ENCODE data around the gene NR2C2. TPM values are rescaled to one million over a fixed set of nuclear protein-coding genes. Genes with fewer than 3 reads are reported as not detected.

NR2C2 gene
- total RNA-seq, 2 experiments from 2014 or later: 35.9 to 62.1 TPM

DNA sequence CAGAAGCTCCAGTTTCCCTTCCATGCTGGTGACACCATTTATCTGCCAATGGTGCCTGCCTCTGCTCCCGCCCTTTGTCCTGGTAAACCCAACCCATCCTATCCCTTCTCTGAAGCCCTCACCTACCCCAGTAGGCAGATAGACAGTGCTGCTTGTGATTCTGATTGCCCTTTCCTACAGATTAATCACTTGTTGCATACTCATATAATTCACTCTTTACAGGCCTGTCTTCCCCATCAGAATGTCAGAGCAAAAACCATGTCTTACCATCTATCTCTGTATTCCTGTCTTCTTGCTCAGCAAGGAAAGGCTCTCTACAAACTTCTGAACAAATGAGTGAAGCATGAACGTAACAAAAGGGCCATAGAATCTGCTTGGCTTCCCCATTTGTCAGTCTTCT is 69.8 kb downstream of the NR2C2 start:
- no peak overlapping the region for H3K27ac ChIP-seq (ENCODE audit: low read depth, low read length, poor library complexity, severe bottlenecking)
- H3K36me3 ChIP-seq (ENCODE audit: insufficient read depth, low read length): peaks cover 95% of the 10 kb centered on the region
- H3K4me3 ChIP-seq (ENCODE audit: low read depth, low read length, poor library complexity, severe bottlenecking): no peak overlapping the region
- DNase-seq (ENCODE audit: low spot score): no peak
- no peaks in the 10 kb centered on the region for H3K79me2 ChIP-seq (ENCODE audit: insufficient read depth, low read depth, low read length)
- TF ChIP-seq EZH2phosphoT487 (IDR thresholded peaks at IDR 0.05; ENCODE audit: borderline replicate concordance, low read depth, low read length): no peak
- TF ChIP-seq, protein P1, sequence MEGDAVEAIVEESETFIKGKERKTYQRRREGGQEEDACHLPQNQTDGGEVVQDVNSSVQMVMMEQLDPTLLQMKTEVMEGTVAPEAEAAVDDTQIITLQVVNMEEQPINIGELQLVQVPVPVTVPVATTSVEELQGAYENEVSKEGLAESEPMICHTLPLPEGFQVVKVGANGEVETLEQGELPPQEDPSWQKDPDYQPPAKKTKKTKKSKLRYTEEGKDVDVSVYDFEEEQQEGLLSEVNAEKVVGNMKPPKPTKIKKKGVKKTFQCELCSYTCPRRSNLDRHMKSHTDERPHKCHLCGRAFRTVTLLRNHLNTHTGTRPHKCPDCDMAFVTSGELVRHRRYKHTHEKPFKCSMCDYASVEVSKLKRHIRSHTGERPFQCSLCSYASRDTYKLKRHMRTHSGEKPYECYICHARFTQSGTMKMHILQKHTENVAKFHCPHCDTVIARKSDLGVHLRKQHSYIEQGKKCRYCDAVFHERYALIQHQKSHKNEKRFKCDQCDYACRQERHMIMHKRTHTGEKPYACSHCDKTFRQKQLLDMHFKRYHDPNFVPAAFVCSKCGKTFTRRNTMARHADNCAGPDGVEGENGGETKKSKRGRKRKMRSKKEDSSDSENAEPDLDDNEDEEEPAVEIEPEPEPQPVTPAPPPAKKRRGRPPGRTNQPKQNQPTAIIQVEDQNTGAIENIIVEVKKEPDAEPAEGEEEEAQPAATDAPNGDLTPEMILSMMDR (conservative IDR thresholded peaks at IDR 0.05; ENCODE audit: low read length): no peak
- intact Hi-C loops (cut with micrococcal nuclease; ENCODE audit: unreplicated experiment): no loop called here
- no peaks in the 10 kb centered on the region for H4K20me1 ChIP-seq (ENCODE audit: insufficient read depth, low read length)
- no peaks in the 10 kb centered on the region for H3K9me2 ChIP-seq (ENCODE audit: insufficient read depth, low read length)
- ChIA-PET CTCF (ENCODE audit: unreplicated experiment) (no interaction called here), POLR2A (interaction anchor here (0.6 kb wide), 1 partner anchor 12 kb away, joined by 3 read pairs; no protein-coding TSS in a partner anchor)
- no TSS peak for BruUV-seq (replicated peaks)
- no peak overlapping the region for H3K4me2 ChIP-seq (ENCODE audit: low read length)
- H3K9me3 ChIP-seq (ENCODE audit: low read length): no peaks in the 10 kb centered on the region
- H2AFZ ChIP-seq (ENCODE audit: low read length): no peak overlapping the region
- H3K4me1 ChIP-seq (ENCODE audit: insufficient read depth, low read length, poor library complexity, severe bottlenecking): no peaks in the 10 kb centered on the region

DNA sequence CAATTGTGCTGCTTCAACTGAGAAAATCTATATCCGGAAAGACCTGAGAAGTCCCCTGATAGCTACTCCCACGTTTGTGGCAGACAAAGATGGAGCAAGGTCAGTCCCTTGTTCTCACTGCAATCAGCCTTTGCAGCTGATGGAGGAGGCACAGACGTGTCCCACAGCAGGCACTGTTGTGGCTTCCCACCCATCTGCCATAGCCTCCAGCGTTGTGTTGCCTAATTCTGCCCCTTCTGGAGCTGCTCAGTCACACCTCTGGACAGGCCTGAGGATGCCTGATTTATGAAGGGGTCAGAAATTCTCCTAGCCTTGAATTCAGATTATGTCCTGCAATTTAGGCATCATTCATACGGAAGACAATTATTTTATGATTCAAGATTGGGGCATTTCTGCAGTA is 75.9 kb downstream of the NR2C2 start:
- no peaks in the 10 kb centered on the region for H3K4me1 ChIP-seq (ENCODE audit: insufficient read depth, low read length, poor library complexity, severe bottlenecking)
- no peaks in the 10 kb centered on the region for H3K9me2 ChIP-seq (ENCODE audit: insufficient read depth, low read length)
- H3K79me2 ChIP-seq (ENCODE audit: insufficient read depth, low read depth, low read length): no peaks in the 10 kb centered on the region
- intact Hi-C loops (cut with micrococcal nuclease; ENCODE audit: unreplicated experiment): no loop called here
- ChIA-PET POLR2A (interaction anchor here (0.8 kb wide), 1 partner anchor 608 kb away, joined by 3 read pairs; no protein-coding TSS in a partner anchor), CTCF (ENCODE audit: unreplicated experiment) (no interaction called here)
- DNase-seq (ENCODE audit: low spot score): no peak
- TF ChIP-seq EZH2phosphoT487 (IDR thresholded peaks at IDR 0.05; ENCODE audit: borderline replicate concordance, low read depth, low read length): no peak
- TF ChIP-seq, protein P1 (conservative IDR thresholded peaks at IDR 0.05; ENCODE audit: low read length): no peak
- no peak overlapping the region for H3K4me2 ChIP-seq (ENCODE audit: low read length)
- H3K36me3 ChIP-seq (ENCODE audit: insufficient read depth, low read length): peaks cover 90% of the 10 kb centered on the region
- H3K4me3 ChIP-seq (ENCODE audit: low read depth, low read length, poor library complexity, severe bottlenecking): no peak overlapping the region
- H4K20me1 ChIP-seq (ENCODE audit: insufficient read depth, low read length): no peaks in the 10 kb centered on the region
- H3K9me3 ChIP-seq (ENCODE audit: low read length): no peaks in the 10 kb centered on the region
- H3K27ac ChIP-seq (ENCODE audit: low read depth, low read length, poor library complexity, severe bottlenecking): no peak overlapping the region
- H2AFZ ChIP-seq (ENCODE audit: low read length): no peak overlapping the region
- BruUV-seq (replicated peaks): no TSS peak

DNA sequence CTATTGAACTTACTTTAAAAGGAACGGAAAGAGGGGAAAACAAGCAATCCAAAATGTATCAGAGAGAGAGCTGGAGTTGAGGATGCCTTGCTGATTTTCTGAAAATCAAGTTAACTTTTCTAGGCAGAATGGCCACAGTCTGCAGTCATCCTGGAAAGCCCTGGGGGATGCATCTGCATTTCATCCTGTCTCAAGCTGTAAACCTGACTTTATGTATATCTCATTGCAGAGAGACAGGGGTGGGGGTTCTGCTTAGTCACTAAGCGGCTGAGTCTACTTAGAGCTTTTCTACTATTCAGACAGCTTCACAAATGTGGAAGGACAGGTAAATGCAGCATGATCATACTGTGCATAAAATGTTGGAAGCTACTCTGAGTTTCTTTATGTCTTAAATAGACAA is 76.3 kb downstream of the NR2C2 start:
- Histone ChIP-seq H3K9me2 (ENCODE audit: insufficient read depth, low read length) (no peaks in the 10 kb centered on the region), H2AFZ (ENCODE audit: low read length) (no peak overlapping the region), H4K20me1 (ENCODE audit: insufficient read depth, low read length) (no peaks in the 10 kb centered on the region), H3K4me3 (ENCODE audit: low read depth, low read length, poor library complexity, severe bottlenecking) (no peak overlapping the region), H3K9me3 (ENCODE audit: low read length) (no peaks in the 10 kb centered on the region), H3K4me1 (ENCODE audit: insufficient read depth, low read length, poor library complexity, severe bottlenecking) (no peaks in the 10 kb centered on the region), H3K4me2 (ENCODE audit: low read length) (no peak overlapping the region), H3K36me3 (ENCODE audit: insufficient read depth, low read length) (peaks cover 90% of the 10 kb centered on the region), H3K27ac (ENCODE audit: low read depth, low read length, poor library complexity, severe bottlenecking) (no peak overlapping the region), H3K79me2 (ENCODE audit: insufficient read depth, low read depth, low read length) (no peaks in the 10 kb centered on the region)
- intact Hi-C loops (cut with micrococcal nuclease; ENCODE audit: unreplicated experiment): loop anchor here (2.0 kb wide), 1 partner anchor 67 kb away; no protein-coding TSS in a partner anchor
- no TSS peak for BruUV-seq (replicated peaks)
- POLR2A ChIA-PET: no interaction called here
- TF ChIP-seq, protein P1 (conservative IDR thresholded peaks at IDR 0.05; ENCODE audit: low read length): no peak
- no peak for TF ChIP-seq EZH2phosphoT487 (IDR thresholded peaks at IDR 0.05; ENCODE audit: borderline replicate concordance, low read depth, low read length)
- no peak for DNase-seq (ENCODE audit: low spot score)
- CTCF ChIA-PET (ENCODE audit: unreplicated experiment): no interaction called here

Measured in OCI-LY7 (cell line).